ENCODE data around the gene MOSPD3. TPM values are rescaled to one million over a fixed set of nuclear protein-coding genes. Genes with fewer than 3 reads are reported as not detected.

Gene MOSPD3
- total and polyA plus RNA-seq, 2 of the 8 experiments (the other 6 are each of a cell fraction or from before 2014, with no cell fraction given), result 20.7 to 21.4 TPM

DNA sequence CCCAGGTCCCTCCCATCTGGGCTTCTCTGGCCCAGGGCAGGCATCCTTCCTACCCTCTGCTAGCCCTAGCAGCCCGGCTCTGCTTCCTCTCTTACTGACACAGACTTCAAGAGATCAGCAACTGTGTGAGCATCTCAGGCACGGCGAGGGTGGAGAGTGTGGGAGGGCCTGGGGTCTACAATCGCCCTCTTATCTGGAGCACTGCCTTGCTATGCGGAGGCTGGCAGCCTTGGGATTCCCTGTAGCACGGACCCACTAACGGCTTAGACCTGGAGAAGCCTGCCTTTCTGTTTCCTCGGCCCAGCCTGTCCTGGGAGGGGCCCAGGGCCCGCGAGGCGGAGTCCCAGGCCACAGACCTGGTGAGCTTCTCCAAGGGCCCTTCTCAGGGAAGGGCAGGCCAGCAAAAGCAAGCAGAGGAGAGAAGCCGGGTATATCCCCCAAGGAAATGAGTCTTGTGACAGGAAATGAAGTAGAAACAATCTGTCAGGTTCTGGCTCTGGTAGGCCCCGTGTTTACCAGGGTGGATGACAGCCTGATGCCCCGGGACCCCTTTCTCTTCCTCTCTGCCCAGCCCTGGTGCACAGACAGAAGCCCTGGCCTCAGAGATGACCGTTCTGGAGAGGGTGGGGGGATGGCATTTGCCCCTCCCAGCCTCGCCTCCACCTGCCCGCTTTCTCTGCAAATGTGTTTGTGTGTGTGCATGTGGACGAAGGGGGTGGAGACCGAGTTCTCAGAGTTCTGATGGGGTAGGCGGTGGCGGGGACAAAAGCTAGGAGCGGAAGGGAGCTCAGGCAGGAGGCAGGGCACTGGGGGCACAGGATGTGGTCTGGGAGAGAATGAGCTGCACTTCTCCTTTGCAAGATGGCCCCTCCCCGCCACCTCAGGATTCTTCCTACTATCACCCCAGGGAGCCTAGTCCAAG is 28.9 kb upstream of the MOSPD3 start (continued):
- TF ChIP-seq RNF2 (IDR thresholded peaks at IDR 0.05; ENCODE audit: borderline replicate concordance, low read depth, low read length, missing control alignments, poor library complexity, severe bottlenecking), result no peak
- no peak for TF ChIP-seq KDM4A (IDR thresholded peaks at IDR 0.05; ENCODE audit: low read depth, low read length, severe bottlenecking)
